GM12865 (cell line): ENCODE results near the gene PTPN11.
A peak's percentile ranks its signal among the peaks of the same experiment; 100 is the strongest.

Experiments used
- DNase-seq: peaks from one replicate; pipeline ENCODE4 v3.0.0; 2010; ENCODE audit warnings: low read depth
- H3K4me3 ChIP-seq: 2 replicates; pipeline ENCODE4 v1.5.1; 2011; ENCODE audit warnings: mild to moderate bottlenecking, low read depth, low read length, control low read depth
- TF ChIP-seq, protein P1 (sequence below): IDR thresholded peaks from 2 replicates; pipeline ENCODE4 v1.5.1; 2011; ENCODE audit warnings: low read length, control low read depth, low read depth, inconsistent platforms; ENCODE audit not compliant: insufficient read depth; ENCODE audit errors: missing control alignments

The PTPN11 gene

DNA sequence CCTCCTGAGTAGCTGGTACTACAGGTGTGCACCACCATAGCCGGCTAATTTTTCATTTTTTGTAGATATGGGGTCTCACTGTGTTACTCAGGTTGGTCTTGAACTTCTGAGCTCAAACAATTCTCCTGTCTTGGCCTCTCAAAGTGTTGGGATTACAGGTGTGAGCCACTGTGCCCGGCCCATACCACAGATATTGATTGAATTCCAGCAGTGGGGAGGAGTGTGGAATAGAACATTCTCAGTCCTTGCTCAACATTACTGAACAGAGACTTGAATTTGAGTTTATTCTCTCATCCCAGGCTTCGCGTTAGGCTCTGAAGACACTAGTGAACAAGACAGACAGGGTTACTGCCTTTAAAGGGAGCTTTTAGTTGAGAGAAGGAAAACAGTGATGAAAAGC is 39.6 kb downstream of the PTPN11 start:
- TF ChIP-seq, protein P1, sequence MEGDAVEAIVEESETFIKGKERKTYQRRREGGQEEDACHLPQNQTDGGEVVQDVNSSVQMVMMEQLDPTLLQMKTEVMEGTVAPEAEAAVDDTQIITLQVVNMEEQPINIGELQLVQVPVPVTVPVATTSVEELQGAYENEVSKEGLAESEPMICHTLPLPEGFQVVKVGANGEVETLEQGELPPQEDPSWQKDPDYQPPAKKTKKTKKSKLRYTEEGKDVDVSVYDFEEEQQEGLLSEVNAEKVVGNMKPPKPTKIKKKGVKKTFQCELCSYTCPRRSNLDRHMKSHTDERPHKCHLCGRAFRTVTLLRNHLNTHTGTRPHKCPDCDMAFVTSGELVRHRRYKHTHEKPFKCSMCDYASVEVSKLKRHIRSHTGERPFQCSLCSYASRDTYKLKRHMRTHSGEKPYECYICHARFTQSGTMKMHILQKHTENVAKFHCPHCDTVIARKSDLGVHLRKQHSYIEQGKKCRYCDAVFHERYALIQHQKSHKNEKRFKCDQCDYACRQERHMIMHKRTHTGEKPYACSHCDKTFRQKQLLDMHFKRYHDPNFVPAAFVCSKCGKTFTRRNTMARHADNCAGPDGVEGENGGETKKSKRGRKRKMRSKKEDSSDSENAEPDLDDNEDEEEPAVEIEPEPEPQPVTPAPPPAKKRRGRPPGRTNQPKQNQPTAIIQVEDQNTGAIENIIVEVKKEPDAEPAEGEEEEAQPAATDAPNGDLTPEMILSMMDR, result no peak
- H3K4me3 ChIP-seq, result no peak overlapping the region
- DNase-seq, result no peak

DNA sequence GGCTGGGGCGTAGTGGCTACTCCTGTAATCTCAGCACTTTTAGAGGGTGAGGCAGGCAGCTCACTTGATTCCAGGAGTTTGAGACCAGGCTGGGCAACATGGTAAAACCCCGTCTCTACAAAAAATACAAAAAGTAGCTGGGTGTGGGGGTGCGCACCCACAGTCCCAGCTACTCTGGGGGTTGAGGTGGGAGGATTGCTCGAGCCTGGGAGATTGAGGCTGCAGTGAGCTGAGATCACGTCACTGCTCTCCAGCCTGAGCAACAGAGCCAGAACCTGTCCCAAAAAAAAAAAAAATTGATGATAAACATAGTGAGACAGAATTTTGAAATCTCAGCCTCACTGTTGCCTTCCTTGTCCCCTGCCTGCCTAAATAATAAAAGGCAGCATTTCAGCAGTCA is 40.0 kb downstream of the PTPN11 start:
- H3K4me3 ChIP-seq, result no peak overlapping the region
- no peak for DNase-seq
- TF ChIP-seq, protein P1, result no peak

DNA sequence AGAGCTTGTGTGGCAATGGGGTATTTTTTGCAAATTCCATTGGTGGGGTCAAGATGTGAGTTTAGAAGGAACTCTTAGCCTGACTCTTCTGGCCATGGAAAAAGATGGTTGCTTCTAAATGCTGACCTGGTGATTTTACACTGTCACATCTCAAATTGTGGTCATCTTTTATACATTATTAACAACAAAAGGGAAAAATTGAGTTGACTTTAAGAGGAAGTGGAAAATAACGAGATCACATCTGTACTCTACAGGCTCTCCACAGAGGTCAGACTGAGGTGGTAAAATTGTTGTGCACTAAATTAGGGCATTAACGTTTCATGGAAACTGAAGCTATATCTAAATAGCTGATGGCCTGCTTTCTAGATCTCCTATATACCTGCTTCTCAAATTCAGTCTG is 44.7 kb downstream of the PTPN11 start:
- peak; percentile 6 for DNase-seq
- TF ChIP-seq, protein P1, result no peak
- H3K4me3 ChIP-seq, result no peak overlapping the region

DNA sequence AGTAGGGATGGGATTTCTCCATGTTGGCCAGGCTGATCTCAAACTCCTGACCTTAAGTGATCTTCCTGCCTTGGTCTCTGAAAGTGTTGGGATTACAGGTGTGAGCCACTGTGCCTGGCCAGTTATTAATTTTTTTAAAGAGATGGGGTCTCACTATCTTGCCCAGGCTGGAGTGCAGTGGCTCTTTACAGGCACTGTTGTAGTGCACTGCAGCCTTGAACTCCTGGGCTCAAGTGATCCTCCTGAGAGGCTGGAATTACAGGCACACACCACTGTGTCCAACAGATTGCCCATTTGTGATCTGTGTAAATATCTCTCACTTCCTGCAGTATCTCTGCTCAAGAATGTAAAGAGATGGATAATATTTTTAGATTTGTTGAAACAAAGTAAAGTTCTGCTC is 45.9 kb downstream of the PTPN11 start:
- no peak overlapping the region for H3K4me3 ChIP-seq
- TF ChIP-seq, protein P1, result no peak
- DNase-seq, result no peak

DNA sequence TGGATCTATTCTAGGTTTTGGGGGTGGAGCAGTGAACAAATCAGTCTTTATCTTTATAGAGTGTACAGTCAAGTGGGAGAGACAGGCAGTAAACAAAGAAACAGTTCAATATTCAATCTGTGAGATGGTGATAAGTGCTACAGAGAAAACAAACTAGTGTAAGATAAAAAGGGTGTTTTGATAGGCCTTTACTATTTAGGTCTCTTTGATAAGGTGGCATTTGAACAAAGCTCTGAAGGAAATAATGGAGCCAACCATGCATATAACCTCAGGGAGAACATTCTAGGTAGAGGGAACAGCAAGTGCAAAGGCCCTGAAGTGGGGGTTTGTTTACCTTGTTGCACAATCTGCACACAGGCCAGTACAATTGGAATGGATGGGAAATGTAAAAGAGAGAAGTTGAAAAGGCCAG is 47.3 kb downstream of the PTPN11 start:
- DNase-seq, result no peak
- TF ChIP-seq, protein P1, result no peak
- no peak overlapping the region for H3K4me3 ChIP-seq

DNA sequence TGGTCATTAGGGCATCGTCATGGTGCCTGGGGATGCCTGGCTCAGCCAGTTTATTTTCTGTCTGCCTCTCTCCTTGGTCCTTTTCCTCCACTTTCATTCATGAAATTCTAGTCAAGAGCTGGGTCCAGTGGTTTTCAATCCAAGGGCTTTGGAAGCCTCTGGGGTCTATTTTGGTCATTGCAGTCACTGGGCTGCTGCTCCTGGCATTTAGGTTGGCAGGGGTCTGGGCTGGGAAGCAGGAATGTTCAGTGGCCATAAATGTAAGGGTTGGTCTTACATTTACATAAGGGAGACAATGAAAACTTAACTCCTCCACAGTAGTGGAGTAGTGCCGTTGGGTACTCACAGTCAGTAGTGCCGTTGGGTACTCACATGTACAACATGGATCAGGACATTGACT is 48.1 kb downstream of the PTPN11 start:
- no peak overlapping the region for H3K4me3 ChIP-seq
- TF ChIP-seq, protein P1, result no peak
- DNase-seq, result no peak

DNA sequence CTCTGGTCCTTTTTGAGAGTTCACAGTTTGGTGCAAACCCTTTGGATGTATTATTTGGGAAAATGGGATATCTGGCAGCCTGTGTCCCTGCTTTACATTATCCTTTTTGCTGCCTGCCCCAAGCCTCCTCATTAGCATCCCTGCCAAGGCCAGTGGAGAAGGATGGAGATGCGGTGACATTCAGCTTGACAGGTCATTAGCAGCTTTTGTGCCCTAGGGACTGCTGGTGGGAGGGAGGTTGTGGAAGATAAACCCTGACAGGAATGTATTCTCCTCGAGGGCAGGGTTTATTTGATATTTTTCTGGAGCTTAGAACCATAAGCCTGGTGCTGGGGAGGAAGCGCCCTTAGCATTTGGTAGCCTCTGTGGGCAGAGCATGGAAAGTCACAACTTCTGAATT is 49.3 kb downstream of the PTPN11 start:
- no peak for DNase-seq
- H3K4me3 ChIP-seq, result no peak overlapping the region
- TF ChIP-seq, protein P1, result no peak
